Ureter (tissue), 1 donor: ENCODE measurements around the gene KLHL14. TPM values are rescaled to one million over a fixed set of nuclear protein-coding genes. Genes with fewer than 3 reads are reported as not detected.
"Not testable (repeated sequence)": the region's sequence is repeated elsewhere in the genome, so short reads cannot be mapped to it uniquely, and the experiment has no call there.

Source experiments
- DNase-seq: peaks from one replicate; pipeline ENCODE4 v3.0.0-alpha.2; 2020; ENCODE audit warnings: low spot score
- total RNA-seq: library from RNA; stranded (reverse); gene quantifications from one replicate; pipeline ENCODE4 v1.2.4, GENCODE V29; 2023
- donor health status: DM: yes; HTN: yes; CAD: no.

KLHL14 gene
- 0.29 TPM for total RNA-seq

DNA sequence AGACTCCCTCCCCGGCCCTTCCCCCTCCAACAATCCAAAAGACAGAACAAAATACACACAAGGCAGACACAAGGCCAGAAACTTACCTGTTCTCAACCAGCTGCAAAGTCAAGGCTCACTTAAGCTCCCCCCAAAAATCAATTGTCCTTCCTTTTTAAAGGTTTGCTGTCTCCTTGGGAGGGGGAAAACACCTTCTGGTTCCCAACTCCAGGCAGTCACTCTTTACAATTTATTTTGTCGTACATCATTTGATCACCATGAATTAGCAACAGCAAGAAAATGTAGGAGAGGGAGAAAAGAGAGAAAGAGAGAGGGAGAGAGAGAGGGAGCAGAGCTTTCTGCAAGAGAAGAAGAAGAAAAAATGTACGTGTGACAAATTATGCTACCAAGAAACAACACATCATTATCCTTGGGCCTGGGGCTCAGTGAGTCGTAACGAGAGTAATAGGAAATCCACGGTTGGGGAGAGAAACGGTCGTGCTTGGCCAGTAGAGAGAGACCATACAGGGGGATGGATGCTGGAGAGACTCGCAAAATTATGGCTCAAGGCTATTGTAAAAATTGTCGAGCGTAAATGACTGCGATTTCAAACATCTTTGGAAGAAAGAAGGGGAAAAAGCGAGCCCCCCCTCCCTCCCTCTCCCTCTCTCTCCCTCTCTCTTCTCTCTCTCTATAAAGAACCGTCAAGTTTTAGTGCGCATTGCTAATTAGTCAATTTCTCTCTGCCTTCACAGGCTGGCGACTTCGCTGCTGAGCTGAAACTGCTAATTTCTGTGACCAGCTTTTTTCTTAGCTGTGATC, at the start of gene KLHL14:
Gene KLHL14 (minus strand): TSS at position 443 of the 801 bp plus-strand sequence. CDS start 2,432 bp downstream, outside the sequence.
- DNase-seq, result no peak

DNA sequence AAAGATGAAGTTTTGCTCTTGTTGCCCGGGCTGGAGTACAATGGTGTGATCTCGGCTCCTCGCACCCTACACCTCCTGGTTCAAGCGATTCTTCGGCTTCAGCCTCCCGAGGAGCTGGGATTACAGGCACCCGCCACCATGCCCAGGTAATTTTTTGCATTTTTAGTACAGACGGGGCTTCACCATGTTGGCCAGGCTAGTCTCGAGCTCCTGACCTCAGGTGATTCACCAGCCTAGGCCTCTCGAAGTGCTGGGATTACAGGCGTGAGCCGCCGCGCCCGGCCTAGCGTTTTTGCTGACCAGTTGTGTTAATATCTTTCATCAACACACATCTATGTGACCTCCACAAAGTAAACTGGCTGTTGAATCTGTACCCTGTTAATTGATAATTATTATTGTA, 49.4 kb upstream of the KLHL14 start:
- DNase-seq, result no peak

GRCh38 chr18:32815881-32816280, 43.1 kb upstream of the KLHL14 start:
- no peak for DNase-seq

DNA sequence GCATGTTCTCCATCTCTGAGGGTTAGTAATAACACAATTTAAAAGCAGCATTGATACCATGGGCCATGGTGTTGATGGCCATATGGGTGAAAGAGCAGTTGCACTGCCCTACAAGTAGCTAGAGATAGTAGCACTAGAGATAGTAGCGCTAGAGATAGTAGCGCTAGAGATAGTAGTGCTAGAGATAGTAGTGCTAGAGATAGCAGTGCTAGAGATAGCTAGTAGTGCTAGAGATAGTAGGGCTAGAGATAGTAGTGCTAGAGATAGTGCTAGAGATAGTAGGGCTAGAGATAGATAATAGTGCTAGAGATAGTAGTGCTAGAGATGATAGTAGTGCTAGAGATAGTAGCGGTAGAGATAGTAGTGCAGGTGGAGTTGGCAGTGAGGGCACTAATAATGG, 39.5 kb upstream of the KLHL14 start:
- no peak for DNase-seq

GRCh38 chr18:32810314-32810713, 37.5 kb upstream of the KLHL14 start:
- no peak for DNase-seq

- no peak for DNase-seq
These were observed 32.5 kb upstream of the KLHL14 start for GRCh38 chr18:32805354-32805753.

GRCh38 chr18:32804134-32804888, 31.5 kb upstream of the KLHL14 start:
- DNase-seq, result no peak

GRCh38 chr18:32803568-32803967, 30.7 kb upstream of the KLHL14 start:
- DNase-seq, result no peak

DNA sequence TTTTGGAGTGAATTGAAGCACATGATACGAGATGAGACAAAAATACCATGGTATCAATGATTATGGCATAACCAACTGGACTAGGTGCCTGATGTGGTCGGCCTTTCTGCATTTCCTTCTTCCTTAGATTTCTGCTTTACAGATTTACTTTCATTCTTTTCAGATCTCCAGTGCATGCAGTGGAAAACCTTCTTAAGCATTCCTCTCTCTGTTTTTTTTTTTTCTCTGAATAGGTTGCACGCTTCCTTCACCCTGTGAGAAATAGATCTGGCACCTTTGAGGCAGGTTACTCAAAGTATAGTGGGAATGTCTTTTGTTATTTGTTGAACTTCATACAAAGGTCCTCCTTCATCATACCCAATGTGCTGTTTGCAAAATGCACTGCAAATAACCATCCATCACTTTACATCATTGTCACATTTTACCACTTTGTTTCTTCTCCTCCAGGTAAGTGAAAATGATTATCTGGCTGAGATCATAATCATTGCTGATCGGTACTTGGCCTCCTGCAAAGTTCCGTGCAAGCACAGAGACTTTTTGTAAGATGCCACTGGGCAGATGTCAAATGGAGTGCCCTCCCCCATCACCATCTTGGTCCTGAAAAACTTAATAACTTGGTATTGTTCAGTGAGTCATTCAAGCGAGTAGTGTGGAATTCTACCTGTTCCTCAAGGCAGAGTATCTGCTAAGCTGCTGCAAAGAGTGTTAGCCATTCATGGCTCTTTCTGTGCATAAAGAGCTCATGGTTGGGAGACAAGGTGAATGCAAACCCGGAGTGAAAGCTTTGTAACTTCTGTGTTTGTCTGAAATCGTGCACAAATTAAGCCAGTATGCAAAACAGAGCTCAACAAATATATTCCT, 30.0 kb upstream of the KLHL14 start:
- DNase-seq, result no peak

DNA sequence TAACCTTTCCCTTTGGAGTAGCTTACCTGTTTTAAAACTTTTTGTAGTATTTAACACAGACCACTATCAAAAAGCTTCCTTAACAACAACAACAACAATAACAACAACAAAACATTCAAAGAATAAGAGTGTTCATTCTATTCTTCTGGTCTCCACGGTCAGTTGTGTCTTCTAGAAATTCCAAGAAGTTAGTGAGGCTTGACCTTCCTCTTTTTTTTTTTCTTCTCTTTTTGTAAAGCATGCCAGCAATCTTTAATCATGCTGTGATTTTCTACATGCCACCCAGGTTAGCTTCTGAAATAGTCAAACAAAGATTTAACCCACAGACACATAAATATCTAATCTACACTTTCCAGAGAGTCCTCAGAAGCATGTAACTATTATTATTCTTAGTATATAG, 28.4 kb upstream of the KLHL14 start:
- DNase-seq, result no peak

DNA sequence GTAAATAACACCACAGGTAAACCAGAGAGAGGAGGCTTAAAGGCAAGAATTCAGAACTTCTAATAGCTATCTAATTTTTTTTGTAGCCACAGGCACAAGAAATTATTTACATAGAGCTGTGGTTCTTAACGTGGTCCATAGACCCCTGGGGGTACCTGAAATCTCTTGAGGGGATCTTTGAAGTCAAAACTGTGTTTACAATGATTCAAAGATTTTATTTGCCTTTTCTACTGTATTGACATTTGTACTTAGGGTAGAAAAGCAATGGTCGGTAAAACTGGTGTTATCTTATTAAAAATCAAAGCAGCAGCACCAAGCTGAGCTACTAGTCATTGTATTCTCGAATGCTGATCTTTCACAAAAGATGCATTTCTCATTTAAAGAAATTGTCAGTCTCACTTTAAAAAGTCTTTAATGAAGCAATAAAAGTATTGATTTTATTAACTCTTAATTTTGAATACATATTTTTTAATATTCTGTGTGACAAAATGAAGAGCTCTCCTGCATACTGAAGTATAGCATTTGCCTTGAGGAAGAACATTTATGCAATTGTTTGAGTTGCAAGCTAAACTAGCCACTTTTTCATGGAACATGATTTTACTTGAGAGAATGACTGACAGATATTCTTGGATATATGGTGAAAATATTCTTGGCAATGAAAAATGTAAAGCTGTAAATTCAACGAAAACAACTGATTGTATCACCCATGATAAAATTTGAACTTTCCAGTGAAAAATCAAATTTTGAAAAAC, 25.6 kb upstream of the KLHL14 start:
- DNase-seq, result no peak

DNA sequence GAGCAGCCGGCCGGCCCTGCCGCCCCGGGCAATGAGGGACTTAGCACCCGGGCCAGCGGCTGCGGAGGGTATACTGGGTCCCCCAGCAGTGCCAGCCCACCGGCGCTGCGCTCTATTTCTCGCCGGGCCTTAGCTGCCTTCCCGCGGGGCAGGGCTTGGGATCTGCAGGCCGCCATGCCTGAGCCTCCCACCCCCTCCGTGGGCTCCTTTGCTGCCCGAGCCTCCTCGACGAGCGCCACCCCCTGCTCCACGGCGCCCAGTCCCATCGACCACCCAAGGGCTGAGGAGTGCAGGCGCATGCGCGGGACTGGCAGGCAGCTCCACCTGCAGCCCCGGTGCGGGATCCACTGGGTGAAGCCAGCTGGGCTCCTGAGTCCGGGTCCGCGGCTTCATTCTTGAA, 21.8 kb upstream of the KLHL14 start:
- DNase-seq, result not testable (repeated sequence)

- no peak for DNase-seq
These were observed 6.2 kb upstream of the KLHL14 start for GRCh38 chr18:32779010-32779409.

GRCh38 chr18:32777049-32777448, 4.2 kb upstream of the KLHL14 start:
- DNase-seq, result no peak

DNA sequence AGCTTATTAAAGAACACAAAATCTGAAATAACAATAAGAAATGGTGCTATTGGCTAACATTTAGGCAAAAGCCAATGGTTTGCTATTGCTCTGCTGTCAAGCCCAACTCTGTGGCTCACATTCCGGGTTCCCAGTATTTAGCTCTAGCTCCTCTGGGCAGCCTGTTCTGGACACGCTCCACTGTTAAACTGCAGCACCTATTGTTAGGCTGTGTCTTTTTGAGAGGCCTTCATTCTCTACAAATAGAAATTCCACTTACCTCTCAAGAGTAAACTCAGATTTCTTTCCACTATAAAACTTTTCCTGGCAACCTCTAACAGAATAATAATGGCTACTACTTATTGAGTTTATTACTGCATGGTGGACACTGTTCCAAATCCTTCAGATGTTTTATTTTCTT, 3.7 kb upstream of the KLHL14 start:
- no peak for DNase-seq

- no peak for DNase-seq
These were observed 2.8 kb upstream of the KLHL14 start for GRCh38 chr18:32775628-32776027.

- DNase-seq, result no peak
These were observed 524 bp upstream of the KLHL14 start for GRCh38 chr18:32773382-32773712.

- no peak for DNase-seq
These were observed 797 bp downstream of the KLHL14 start for GRCh38 chr18:32771871-32772580.

DNA sequence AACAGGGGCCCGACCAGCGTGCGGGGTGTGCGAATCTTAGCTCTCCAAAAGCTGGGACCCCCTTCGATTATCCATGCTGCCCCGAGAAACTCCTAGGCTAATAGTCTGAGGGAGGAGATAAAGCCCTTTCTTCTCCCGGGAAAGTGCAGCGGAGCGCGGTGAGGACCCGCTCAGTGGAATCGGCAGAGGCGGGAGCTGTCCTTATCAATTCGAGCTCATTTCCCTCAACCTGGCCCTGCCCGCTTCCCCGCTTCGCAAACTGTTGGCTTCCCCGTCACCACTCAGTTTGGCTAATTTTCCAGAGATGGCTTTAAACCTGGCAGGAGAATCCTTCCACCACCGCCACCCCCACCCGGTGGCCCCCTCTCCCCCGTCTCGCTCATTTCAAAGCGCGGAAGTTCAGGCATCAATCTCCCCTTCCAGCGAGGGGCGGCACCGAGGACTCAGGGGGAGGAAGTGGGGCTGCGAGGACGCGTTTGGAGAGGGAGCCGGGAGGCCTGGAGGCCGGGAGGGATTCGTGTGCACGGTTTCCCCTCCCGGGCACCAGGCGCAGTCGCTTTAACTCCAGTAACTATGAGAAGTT, 1.6 kb downstream of the KLHL14 start:
- no peak for DNase-seq

- DNase-seq, result no peak
These were observed 2.1 kb downstream of the KLHL14 start for GRCh38 chr18:32770666-32771168.
